Upper lobe of left lung (tissue), 4 donors: ENCODE measurements around the gene ST6GALNAC2.

Source experiments
- CTCF ChIP-seq, 6 experiments: fragments of 450-650 bp in 4 of 6; fragments of 200-600 bp in 2 of 6; sonication (generic) in 2 of 6; IDR thresholded peaks; one replicate each; pipeline ENCODE4 v1.5.1; 2016 to 2019; ENCODE audit warnings: antibody characterized with exemption in 6 of 6
- EP300 ChIP-seq, 4 donors: sonication (generic); formaldehyde crosslinking; IDR thresholded peaks; one replicate each; pipeline ENCODE4 v1.5.1; 2017; ENCODE audit warnings: antibody characterized with exemption in 4 of 4, control low read depth in 2 of 4
- POLR2A ChIP-seq, 4 donors: fragments of 450-650 bp; IDR thresholded peaks; one replicate each; pipeline ENCODE4 v1.5.1; 2016 to 2017; ENCODE audit warnings: antibody characterized with exemption in 4 of 4, mild to moderate bottlenecking in 2 of 4

DNA sequence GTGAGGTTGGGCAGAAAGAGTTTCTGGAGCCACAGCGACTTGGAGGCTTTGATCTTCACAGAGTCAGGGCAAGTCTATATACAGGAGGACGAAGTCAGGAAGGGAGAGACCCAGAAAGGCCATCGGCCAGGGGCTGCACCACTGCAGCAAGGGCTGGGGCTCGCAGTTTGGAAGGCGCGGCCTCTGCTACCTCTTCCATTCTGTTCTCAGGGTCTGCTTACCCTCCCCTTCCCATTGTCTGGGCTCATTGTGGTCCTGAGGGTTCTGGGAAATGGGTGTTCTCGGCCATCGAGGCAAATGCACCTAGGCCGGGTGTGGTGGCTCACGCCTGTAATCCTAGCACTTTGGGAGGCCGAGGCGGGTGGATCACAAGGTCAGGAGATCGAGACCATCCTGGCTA, 41.9 kb upstream of the ST6GALNAC2 start:
- TF ChIP-seq POLR2A (IDR thresholded peaks at IDR 0.05) (no peak), EP300 (IDR thresholded peaks at IDR 0.05) (no peak), CTCF (IDR thresholded peaks at IDR 0.05) (no peak)
